Neural cell (in vitro differentiated cells): Measurements from ENCODE around the gene ABCC9. TPM values are rescaled to one million over a fixed set of nuclear protein-coding genes. Genes with fewer than 3 reads are reported as not detected.

ENCODE experiments used
- H2AFZ ChIP-seq: fragments of 200-600, 300-800 bp; sonication (generic), shearing (Covaris generic); 2 replicates; pipeline ENCODE4 v1.6.0; 2014; ENCODE audit warnings: low read depth, mild to moderate bottlenecking, antibody characterized with exemption, low read length, moderate library complexity
- H3F3A ChIP-seq: fragments of 200-600 bp; shearing (Covaris generic); 2 replicates; pipeline ENCODE4 v1.6.1; 2016; ENCODE audit warnings: mild to moderate bottlenecking, moderate library complexity, mixed read lengths, antibody characterized with exemption, low read length; ENCODE audit not compliant: insufficient read depth, poor library complexity, severe bottlenecking
- H3K27ac ChIP-seq: fragments of 200-600, 300-800 bp; sonication (generic), shearing (Covaris generic); 2 replicates; pipeline ENCODE4 v1.5.1; 2014; ENCODE audit warnings: mild to moderate bottlenecking, low read length, moderate library complexity
- H3K27me3 ChIP-seq: fragments of 300-800, 200-600 bp; sonication (generic), shearing (Covaris generic); 2 replicates; pipeline ENCODE4 v1.6.0; 2014; ENCODE audit warnings: mild to moderate bottlenecking, low read depth, low read length, moderate library complexity; ENCODE audit not compliant: insufficient read depth
- H3K36me3 ChIP-seq: fragments of 300-800, 200-600 bp; sonication (generic), shearing (Covaris generic); 2 replicates; pipeline ENCODE4 v1.5.1; 2014; ENCODE audit warnings: mild to moderate bottlenecking, antibody characterized with exemption, low read length, moderate library complexity; ENCODE audit not compliant: insufficient read depth
- H3K4me2 ChIP-seq: fragments of 300-800, 200-600 bp; sonication (generic), shearing (Covaris generic); 2 replicates; pipeline ENCODE4 v1.6.0; 2014; ENCODE audit warnings: mild to moderate bottlenecking, low read length
- H3K4me3 ChIP-seq: fragments of 300-800, 200-600 bp; sonication (generic), shearing (Covaris generic); 2 replicates; pipeline ENCODE4 v1.5.1; 2014; ENCODE audit warnings: mild to moderate bottlenecking, low read length, moderate library complexity
- H3K79me2 ChIP-seq: fragments of 200-600 bp; shearing (Covaris generic); replicated peaks from 2 replicates; pipeline ENCODE4 v1.6.0; 2014; ENCODE audit warnings: mild to moderate bottlenecking, low read length, moderate library complexity; ENCODE audit not compliant: insufficient read depth
- H3K9ac ChIP-seq: fragments of 300-800, 200-600 bp; sonication (generic), shearing (Covaris generic); 2 replicates; pipeline ENCODE4 v1.6.1; 2016; ENCODE audit warnings: mild to moderate bottlenecking, low read length, mixed read lengths
- H3K9me2 ChIP-seq: fragments of 200-600 bp; shearing (Covaris generic); 2 replicates; pipeline ENCODE4 v1.6.1; 2016; ENCODE audit warnings: mild to moderate bottlenecking, low read length, mixed read lengths; ENCODE audit not compliant: insufficient read depth
- H3K9me3 ChIP-seq: fragments of 200-600, 300-800 bp; sonication (generic), shearing (Covaris generic); 2 replicates; pipeline ENCODE4 v1.6.1; 2016; ENCODE audit warnings: mild to moderate bottlenecking, mixed run types, low read length, moderate library complexity, mixed read lengths
- H4K20me1 ChIP-seq: fragments of 200-600 bp; shearing (Covaris generic); 2 replicates; pipeline ENCODE4 v1.6.1; 2016; ENCODE audit warnings: mild to moderate bottlenecking, mixed run types; ENCODE audit not compliant: insufficient read depth
- EP300 ChIP-seq: fragments of 450-650 bp; conservative IDR thresholded peaks from 2 replicates; pipeline ENCODE4 v1.6.1; 2014; ENCODE audit warnings: antibody characterized with exemption, mild to moderate bottlenecking, moderate library complexity; ENCODE audit not compliant: poor library complexity, severe bottlenecking
- EZH2 ChIP-seq: fragments of 200-600, 300-800 bp; shearing (Covaris generic), sonication (generic); IDR thresholded peaks from 2 replicates; pipeline ENCODE4 v1.6.1; 2014; ENCODE audit warnings: antibody characterized with exemption, low read length, borderline replicate concordance, mild to moderate bottlenecking; ENCODE audit not compliant: insufficient read depth, poor library complexity, severe bottlenecking
- MXI1 ChIP-seq: fragments of 450-650 bp; conservative IDR thresholded peaks from 2 replicates; pipeline ENCODE4 v1.6.1; 2014; ENCODE audit warnings: antibody characterized with exemption, mild to moderate bottlenecking; ENCODE audit not compliant: poor library complexity, severe bottlenecking
- POLR2AphosphoS5 ChIP-seq: IDR thresholded peaks from 2 replicates; pipeline ENCODE4 v1.6.1; 2012
- RAD21 ChIP-seq: fragments of 450-650 bp; conservative IDR thresholded peaks from 2 replicates; pipeline ENCODE4 v1.6.1; 2014; ENCODE audit warnings: antibody characterized with exemption, mild to moderate bottlenecking, moderate library complexity
- SMC3 ChIP-seq: fragments of 450-650 bp; conservative IDR thresholded peaks from 2 replicates; pipeline ENCODE4 v1.6.1; 2014; ENCODE audit warnings: antibody characterized with exemption, mild to moderate bottlenecking, moderate library complexity; ENCODE audit not compliant: poor library complexity
- TAF1 ChIP-seq: IDR thresholded peaks from 2 replicates; pipeline ENCODE4 v1.6.1; 2012; ENCODE audit warnings: low read depth
- polyA plus RNA-seq: library from polyadenylated mRNA; depleted of rRNA; stranded (reverse); fragments of >200 nt; gene quantifications from 2 replicates; pipeline ENCODE4 v1.2.3, GENCODE V29; 2014
- TF ChIP-seq, protein P1 (sequence below): fragments of 450-650 bp; IDR thresholded peaks from 2 replicates; pipeline ENCODE4 v1.5.1; 2014; ENCODE audit warnings: antibody characterized with exemption, mild to moderate bottlenecking, moderate library complexity; ENCODE audit not compliant: poor library complexity, severe bottlenecking
- TF ChIP-seq, protein P2 (sequence below): IDR thresholded peaks from 2 replicates; pipeline ENCODE4 v1.6.1; 2012; ENCODE audit warnings: borderline replicate concordance

ABCC9 gene
- polyA plus RNA-seq, 1 donor from 2014 or later: 0.32 TPM

DNA sequence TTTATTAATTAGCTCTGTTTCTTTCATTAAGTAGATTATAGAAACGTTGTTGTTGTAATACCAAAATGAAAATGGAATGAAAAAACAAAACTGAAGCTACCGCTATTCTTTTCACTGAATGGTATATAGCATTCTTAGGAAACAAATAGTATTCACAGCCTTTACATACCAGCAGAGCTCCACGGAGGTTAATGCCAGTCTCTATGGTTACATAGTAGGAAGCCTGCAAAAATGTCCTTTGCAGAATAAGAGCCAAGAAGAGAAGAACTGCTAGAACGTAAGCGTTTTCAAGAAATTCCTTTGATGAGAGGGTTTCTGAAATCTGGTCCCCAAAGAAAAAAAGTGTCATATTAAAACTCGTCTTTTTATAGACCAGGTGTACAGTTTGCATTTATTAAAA lies 30.6 kb downstream of the ABCC9 start:
- Histone ChIP-seq H3K4me3 (peak overlapping the region; percentile 22), H3K27ac (peak overlapping the region; percentile 24), H3K9ac (no peak overlapping the region), H3K9me2 (no peaks in the 10 kb centered on the region), H3F3A (no peaks in the 10 kb centered on the region), H3K79me2 (no peaks in the 10 kb centered on the region), H3K27me3 (no peaks in the 10 kb centered on the region), H3K4me2 (peak overlapping the region; percentile 26), H3K9me3 (no peaks in the 10 kb centered on the region), H2AFZ (no peak overlapping the region), H4K20me1 (no peaks in the 10 kb centered on the region), H3K36me3 (no peaks in the 10 kb centered on the region)
- TF ChIP-seq RAD21: no peak
- no peak for TF ChIP-seq TAF1
- TF ChIP-seq, protein P1, sequence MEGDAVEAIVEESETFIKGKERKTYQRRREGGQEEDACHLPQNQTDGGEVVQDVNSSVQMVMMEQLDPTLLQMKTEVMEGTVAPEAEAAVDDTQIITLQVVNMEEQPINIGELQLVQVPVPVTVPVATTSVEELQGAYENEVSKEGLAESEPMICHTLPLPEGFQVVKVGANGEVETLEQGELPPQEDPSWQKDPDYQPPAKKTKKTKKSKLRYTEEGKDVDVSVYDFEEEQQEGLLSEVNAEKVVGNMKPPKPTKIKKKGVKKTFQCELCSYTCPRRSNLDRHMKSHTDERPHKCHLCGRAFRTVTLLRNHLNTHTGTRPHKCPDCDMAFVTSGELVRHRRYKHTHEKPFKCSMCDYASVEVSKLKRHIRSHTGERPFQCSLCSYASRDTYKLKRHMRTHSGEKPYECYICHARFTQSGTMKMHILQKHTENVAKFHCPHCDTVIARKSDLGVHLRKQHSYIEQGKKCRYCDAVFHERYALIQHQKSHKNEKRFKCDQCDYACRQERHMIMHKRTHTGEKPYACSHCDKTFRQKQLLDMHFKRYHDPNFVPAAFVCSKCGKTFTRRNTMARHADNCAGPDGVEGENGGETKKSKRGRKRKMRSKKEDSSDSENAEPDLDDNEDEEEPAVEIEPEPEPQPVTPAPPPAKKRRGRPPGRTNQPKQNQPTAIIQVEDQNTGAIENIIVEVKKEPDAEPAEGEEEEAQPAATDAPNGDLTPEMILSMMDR: no peak
- TF ChIP-seq EP300: no peak
- no peak for TF ChIP-seq MXI1
- TF ChIP-seq EZH2: no peak
- no peak for TF ChIP-seq SMC3
- no peak for TF ChIP-seq POLR2AphosphoS5
- TF ChIP-seq, protein P2, sequence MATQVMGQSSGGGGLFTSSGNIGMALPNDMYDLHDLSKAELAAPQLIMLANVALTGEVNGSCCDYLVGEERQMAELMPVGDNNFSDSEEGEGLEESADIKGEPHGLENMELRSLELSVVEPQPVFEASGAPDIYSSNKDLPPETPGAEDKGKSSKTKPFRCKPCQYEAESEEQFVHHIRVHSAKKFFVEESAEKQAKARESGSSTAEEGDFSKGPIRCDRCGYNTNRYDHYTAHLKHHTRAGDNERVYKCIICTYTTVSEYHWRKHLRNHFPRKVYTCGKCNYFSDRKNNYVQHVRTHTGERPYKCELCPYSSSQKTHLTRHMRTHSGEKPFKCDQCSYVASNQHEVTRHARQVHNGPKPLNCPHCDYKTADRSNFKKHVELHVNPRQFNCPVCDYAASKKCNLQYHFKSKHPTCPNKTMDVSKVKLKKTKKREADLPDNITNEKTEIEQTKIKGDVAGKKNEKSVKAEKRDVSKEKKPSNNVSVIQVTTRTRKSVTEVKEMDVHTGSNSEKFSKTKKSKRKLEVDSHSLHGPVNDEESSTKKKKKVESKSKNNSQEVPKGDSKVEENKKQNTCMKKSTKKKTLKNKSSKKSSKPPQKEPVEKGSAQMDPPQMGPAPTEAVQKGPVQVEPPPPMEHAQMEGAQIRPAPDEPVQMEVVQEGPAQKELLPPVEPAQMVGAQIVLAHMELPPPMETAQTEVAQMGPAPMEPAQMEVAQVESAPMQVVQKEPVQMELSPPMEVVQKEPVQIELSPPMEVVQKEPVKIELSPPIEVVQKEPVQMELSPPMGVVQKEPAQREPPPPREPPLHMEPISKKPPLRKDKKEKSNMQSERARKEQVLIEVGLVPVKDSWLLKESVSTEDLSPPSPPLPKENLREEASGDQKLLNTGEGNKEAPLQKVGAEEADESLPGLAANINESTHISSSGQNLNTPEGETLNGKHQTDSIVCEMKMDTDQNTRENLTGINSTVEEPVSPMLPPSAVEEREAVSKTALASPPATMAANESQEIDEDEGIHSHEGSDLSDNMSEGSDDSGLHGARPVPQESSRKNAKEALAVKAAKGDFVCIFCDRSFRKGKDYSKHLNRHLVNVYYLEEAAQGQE: no peak

DNA sequence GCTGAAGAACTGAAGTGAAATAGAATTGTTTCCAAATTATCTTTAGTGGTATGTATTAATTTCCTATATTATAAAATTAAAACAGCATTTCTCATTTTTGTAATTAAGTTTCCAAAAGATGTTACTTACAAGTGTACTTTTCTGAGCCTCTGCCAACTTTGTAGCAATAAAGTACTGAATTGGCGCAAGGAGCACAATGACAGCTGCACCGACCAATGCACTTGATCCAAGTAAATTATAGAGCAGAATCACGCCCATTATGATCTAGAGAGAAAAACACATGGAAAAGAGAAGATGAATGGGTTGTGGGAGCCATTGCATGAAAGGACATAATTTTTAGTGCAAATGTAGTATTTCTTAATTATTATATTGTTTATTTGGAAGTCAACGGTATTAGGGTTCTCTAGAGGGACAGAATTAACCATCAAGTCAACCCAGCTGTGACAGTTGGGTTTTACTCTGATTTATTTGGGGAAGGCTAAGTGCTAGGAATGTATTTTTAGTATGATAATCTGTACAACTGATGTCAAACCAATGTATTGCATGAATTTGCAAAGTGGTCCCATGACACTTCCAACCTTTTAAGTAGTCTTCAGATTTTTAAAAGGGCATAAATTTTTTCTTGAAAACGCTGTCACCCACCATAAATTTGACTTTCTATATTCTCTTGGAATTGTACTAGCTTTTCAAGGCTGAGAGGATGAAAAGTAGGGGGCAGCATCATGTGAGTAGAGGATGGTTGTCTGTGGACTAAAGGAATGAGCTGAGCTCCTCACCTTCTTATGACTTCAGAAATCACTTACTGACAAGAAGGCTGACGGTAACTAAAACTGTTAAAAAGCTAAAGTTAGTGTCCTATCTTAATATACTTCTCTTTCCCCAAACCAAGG lies 33.0 kb downstream of the ABCC9 start:
- no peak overlapping the region for H3K4me2 ChIP-seq
- no peak overlapping the region for H3K4me3 ChIP-seq
- H3K9ac ChIP-seq: no peak overlapping the region
- no peaks in the 10 kb centered on the region for H3K36me3 ChIP-seq
- H3K9me2 ChIP-seq: no peaks in the 10 kb centered on the region
- TF ChIP-seq, protein P1: no peak
- TF ChIP-seq EP300: no peak
- TF ChIP-seq, protein P2: no peak
- TF ChIP-seq EZH2: no peak
- no peak for TF ChIP-seq MXI1
- TF ChIP-seq POLR2AphosphoS5: no peak
- TF ChIP-seq RAD21: no peak
- TF ChIP-seq SMC3: no peak
- TF ChIP-seq TAF1: no peak
- no peaks in the 10 kb centered on the region for H3K79me2 ChIP-seq
- no peak overlapping the region for H3K27ac ChIP-seq
- no peaks in the 10 kb centered on the region for H3K9me3 ChIP-seq
- H4K20me1 ChIP-seq: no peaks in the 10 kb centered on the region
- no peak overlapping the region for H2AFZ ChIP-seq
- H3K27me3 ChIP-seq: no peaks in the 10 kb centered on the region
- no peaks in the 10 kb centered on the region for H3F3A ChIP-seq
